Measurements from ENCODE around the gene SKAP2.

SKAP2 gene

DNA sequence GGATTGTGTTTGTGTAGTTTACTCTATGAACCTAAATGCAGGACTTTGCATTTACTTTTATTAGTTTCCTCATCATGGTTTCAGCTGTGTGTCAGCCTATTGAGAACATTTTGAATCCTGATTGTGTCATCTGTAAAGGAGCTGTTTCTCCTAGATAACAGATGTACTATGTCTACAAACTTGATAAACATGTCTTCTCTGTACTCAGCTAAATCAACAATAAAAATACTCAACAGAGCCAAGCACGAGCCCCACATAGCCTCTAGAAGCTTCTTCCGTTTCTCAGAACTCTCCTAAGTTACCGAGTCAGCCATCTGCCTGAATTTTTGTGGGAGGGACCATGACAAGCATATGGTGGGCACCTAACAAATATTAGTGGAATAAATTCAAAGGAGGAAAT lies 234.7 kb downstream of the SKAP2 start:
- peak; percentile 29 for DNase-seq

DNA sequence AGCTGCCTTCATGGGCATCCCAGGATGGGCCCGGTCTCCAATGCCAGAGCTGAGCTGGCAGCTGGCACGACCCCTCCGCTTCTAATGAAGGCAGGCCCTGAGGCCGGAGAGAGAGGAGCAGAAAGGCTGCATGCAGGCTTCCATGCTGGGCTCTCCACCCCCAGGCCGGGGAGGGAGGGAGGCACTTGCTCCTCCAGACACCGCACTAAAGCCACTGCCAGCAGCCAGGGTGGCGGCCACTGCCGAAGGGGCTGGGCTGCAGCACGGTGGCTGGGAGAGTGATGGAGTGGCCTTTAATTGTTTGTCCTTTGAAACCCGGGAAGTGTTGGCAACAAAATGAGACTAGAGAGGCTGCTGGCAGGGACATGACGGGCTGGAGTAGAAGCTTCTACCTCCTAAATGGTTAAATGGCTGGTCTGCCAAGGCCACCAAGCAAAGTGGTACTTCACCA lies 236.5 kb downstream of the SKAP2 start:
- peak; percentile 89 for DNase-seq

DNA sequence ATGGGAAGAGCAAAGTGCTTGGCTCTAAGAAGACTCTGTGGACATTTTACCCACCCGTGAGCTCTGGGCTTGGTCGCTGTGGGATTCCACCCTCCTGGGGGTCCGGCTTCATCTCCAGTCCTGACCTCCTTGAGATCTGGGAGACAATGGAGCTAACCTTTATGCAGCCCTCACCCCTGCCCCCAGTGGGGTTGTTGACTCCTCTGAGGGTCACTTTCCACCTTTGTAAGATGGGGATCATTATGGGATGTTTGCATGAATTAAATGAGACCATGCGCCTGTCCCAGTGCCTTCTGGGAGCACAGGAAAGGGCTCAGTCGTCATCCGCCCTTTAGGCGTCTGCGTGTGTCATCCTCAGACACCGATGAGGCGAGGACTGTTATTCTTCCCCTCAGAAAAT lies 237.2 kb downstream of the SKAP2 start:
- DNase-seq = no peak

DNA sequence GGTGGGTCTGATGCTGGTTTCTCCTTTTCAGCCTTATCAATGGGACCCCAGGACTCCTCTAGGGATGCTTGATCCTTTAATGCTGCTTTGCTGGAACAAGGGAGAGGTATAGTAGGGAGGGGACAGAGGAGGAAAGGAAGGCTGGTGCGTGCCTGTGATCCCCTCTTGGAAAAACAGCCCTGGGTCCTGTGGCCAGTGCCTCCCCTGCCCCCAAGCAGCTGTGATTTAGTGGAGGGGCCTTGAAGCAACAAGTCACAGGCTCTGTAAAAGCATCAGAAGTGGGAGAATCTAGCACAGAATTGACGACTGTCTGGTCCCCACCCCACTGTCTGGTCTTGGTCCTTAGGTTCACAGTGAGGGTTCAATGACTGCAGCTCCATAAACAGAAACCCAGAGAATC lies 237.7 kb downstream of the SKAP2 start:
- DNase-seq = no peak

DNA sequence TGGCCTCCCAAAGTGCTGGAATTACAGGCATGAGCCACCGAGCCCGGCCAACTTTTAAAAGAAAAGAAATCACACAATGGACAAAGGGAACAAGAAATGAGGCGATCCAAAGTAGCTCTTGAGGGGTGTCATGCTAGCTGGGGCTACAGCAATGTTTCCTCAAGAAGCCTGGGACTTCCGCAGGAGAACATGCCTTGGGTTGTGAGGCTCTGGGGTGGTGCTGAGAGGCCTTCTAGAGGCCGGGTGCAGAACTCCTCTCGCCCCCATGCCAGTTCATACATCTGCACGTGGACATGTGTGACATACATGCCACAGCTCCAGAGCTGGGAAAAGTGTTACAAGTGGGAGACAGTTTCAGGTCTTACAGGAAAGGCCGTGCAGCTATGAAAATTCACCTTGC lies 238.2 kb downstream of the SKAP2 start:
- no peak for DNase-seq

DNA sequence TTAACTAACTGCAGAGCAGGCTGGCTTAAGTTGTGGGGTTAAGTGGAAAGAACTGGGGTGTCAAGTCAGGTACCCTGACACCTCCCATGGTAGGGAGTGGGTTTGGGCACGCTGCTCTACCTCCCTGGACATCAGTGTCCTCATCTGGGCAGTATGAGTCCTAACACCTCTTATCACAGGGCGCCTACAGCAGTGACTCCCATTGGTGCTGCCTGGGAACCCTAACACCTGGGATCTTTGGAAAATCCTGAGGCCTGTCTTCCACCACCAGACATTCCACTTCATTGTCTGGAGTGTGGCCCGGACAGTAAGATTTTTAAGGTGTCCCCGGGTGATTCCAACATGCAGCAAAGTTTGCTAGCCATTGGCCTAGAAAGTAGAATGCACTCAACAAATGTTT lies 239.1 kb downstream of the SKAP2 start:
- no peak for DNase-seq

DNA sequence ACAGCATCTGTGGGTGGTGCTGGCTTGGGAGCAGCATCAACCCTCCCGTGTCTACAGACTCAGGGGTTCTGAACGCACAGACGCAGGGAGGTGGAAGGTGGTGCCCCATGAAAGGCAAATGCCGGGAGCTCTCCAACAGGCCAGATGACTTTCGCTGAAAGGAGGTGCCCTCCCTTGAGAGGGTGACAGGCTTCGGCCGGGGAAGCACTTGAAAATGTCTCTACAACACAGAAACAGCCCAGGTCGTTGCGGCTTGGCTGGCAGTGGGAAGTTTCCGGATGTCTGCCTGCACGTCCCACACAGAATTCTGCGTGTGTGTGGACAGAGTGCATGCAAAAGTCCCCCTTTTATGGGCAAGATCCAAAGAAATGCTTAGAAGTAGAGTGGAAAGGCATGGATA lies 239.6 kb downstream of the SKAP2 start:
- no peak for DNase-seq

DNA sequence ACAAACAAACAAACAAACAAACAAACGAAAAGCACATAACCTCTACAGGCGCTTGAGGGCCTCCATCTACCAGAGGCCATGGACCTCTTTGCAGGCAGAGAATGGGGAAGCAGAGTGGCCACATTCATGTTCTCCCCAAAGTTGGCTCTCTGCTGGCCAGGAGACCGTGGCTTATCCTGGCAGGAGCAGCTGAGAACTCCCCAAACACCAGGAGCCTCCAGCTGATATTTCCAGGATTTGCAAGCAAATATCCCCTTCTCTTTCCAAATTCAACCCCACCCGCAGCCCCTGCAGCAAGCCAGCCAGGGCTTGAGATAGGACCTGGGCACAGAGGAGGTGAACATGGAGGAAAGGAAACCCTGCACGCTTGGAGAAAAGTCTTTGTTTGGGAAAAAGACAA lies 240.0 kb downstream of the SKAP2 start:
- DNase-seq = no peak

DNA sequence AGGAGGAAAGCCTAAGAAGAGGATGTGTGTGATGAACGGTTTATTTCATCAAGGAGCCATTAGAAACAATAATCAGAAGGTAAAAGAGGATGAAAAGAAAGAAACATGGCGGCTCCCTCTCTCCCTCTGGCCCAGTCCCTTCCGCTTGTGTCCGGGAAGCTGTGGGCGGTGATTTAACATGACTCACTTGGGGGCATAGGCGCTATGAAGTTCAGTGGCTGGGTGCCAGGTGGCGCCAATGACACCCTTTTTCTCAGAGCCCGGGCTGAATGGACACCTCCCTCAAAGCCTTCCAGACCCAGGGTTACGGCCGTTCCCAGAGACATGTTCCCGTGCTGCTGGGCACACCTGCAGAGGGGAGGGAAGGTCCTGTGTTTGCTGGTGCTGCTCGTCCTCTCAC lies 244.0 kb downstream of the SKAP2 start:
- peak; percentile 35 for DNase-seq

DNA sequence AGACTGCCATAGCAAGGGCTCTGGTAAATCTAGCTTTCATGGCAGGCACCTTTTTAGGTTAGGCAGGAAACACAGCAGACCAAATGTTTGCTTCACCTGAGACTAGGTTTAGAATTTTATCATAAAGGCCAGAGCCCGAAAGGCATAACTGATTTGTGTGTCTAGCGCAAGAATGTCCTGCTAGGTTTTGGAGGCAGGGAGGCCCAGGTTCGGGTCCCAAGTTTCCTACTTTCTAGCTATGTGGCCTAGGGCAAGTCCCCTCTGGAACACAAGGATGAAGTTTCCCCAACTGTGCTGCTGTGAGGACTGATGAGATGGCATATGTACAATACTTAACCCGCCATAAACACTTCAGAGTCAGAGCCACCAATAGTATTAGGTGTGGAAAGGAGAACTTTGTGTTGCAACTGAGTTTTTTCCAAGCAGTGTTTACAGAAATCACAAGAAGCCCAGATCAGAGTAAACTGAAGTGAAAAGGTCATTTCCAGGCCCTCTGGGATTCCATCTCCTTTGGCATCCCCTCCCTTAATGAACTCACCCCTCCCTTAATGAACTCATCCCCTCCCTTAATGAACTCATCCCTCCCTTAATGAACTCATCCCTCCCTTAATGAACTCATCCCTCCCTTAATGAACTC lies 244.9 kb downstream of the SKAP2 start:
- no peak for DNase-seq

DNA sequence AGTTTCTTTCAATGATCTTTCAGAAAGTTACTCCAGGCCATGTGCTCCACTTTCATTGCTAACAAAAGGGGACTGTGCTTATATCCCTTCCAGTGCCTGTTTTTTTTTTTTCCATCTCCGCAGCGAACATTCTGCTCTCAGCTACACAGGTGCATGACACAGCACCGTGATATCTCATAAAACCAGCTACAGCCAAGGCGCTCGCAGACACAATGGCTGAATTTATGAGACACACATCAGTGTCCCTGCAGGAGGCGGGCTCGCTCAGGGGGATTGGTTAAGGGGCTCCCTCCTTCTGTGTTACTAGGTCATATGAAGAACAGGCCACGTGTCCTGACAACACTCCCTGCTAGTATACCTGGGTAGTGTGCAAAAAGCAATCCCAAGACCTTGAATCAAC lies 245.5 kb downstream of the SKAP2 start:
- DNase-seq = peak; percentile 53

DNA sequence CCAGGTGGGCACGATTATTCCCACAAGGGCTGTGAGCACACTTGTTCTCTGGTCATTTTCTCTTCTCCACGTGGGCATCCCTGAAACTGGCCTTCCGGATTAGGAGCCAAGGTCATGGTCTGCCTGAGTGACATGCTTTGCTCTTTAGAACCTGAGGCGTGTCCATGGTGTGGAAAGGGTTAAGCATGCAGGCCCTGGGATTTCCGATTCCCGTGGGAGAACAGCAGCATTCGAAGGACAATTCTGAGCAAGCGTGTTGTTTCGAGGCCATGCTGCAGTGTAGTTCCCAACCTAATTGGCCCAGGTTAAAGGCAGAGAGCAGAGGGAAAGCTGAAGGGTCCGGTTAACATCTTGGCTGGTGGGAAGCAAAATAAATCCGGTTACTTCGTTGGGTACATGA lies 245.9 kb downstream of the SKAP2 start:
- no peak for DNase-seq

Measured in NCI-H510A treated with DMSO at 0.1 percent for 48 hours (cell line).